HL-60/S4 treated with retinoic acid at 250 ng/mL for 4 days and 3 days (cell line): ENCODE measurements around the gene LMNB1.

Experiments
- in situ Hi-C: fragments of 300-500 bp; cut with MboI; formaldehyde crosslinking; loops from 2 replicates; pipeline ENCODE4 v1.7.0; 2022; ENCODE audit warnings: low sequenced_read_pairs

Gene LMNB1

DNA sequence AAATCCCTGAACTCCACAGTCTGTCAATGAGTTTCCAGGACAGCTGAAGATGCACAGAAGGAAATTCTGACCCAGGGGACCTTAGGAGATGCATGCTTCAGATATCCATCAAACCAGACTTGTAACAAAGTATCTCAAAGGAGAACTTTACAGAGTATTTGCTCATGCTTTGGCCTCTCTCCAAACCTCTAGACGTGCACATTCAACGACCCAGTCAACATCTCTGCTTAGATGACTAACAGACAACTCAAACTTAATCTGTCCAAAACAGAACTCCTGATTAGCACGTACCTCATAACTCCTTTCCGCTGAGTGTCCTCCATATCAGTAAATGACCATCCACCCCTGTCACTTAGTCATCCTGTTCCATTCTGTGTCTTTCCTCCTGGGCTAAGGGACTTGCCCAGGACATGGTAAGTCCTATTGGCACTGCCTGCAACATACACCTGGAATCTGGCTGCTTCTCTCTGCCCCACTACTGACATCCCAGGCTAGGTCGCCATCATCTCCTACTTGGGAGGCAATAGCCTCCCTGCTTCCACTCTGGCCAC, 107.4 kb downstream of the LMNB1 start:
- in situ Hi-C loops = no loop called here
